HEK293 (cell line): ENCODE data around the gene FAAP100.

Experiments used
- CTCF ChIA-PET: fragments of 350-600 bp; formaldehyde crosslinking; extraction: SDS; loops from one replicate; lab custom pipeline; 2021; ENCODE audit warnings: antibody characterized with exemption; lab: Yijun Ruan, JAX
- POLR2A ChIA-PET: fragments of 300-600 bp; formaldehyde crosslinking; extraction: SDS; loops from one replicate; lab custom pipeline; 2020; ENCODE audit warnings: antibody characterized with exemption, inconsistent platforms; lab: Yijun Ruan, JAX
- H3K27ac ChIP-seq: fragments of 200-500 bp; sonication (Bioruptor generic); 2 replicates; pipeline ENCODE4 v1.5.1; 2014; ENCODE audit warnings: low read depth, low read length, control low read depth, inconsistent platforms; ENCODE audit errors: extremely low read depth
- H3K36me3 ChIP-seq, 2 experiments: fragments of 200-500 bp in 1 of 2; sonication (Bioruptor generic) in 1 of 2; 1 replicate in 1 of 2; 2 replicates in 1 of 2; pipeline ENCODE4 v1.5.1; 2014 to 2017; ENCODE audit warnings: inconsistent platforms in 2 of 2, low read length in 2 of 2; ENCODE audit not compliant: control insufficient read depth in 2 of 2, insufficient read depth in 1 of 2
- H3K4me1 ChIP-seq: fragments of 200-500 bp; sonication (Bioruptor generic); 2 replicates; pipeline ENCODE4 v1.5.1; 2014; ENCODE audit warnings: mild to moderate bottlenecking, low read length, inconsistent platforms; ENCODE audit not compliant: control insufficient read depth, insufficient read depth
- H3K4me3 ChIP-seq: 2 replicates; pipeline ENCODE4 v1.5.1; 2011; ENCODE audit warnings: low read depth, mild to moderate bottlenecking, control low read depth, low read length, moderate library complexity
- H3K9me3 ChIP-seq: fragments of 200-500 bp; sonication (Bioruptor generic); 2 replicates; pipeline ENCODE4 v1.5.1; 2014; ENCODE audit warnings: low read depth, low read length, inconsistent platforms; ENCODE audit not compliant: control insufficient read depth, insufficient read depth
- BCL11B ChIP-seq: fragments of 450-650 bp; formaldehyde crosslinking; IDR thresholded peaks from 2 replicates; pipeline ENCODE4 v1.5.1; 2016; ENCODE audit warnings: low read depth, missing biosample characterization, missing genetic modification characterization
- FEZF1 ChIP-seq: fragments of 450-650 bp; formaldehyde crosslinking; IDR thresholded peaks from 2 replicates; pipeline ENCODE4 v1.5.1; 2016; ENCODE audit warnings: missing biosample characterization, missing genetic modification characterization
- MEIS1 ChIP-seq: sonication (generic); formaldehyde crosslinking; IDR thresholded peaks from 2 replicates; pipeline ENCODE4 v1.8.1; 2022; ENCODE audit warnings: missing genetic modification reagents, mild to moderate bottlenecking, borderline replicate concordance
- SALL2 ChIP-seq: fragments of 450-650 bp; formaldehyde crosslinking; IDR thresholded peaks from 2 replicates; pipeline ENCODE4 v1.5.0; 2017; ENCODE audit warnings: missing biosample characterization, mild to moderate bottlenecking, missing genetic modification characterization, borderline replicate concordance
- TCF7L2 ChIP-seq: IDR thresholded peaks from 2 replicates; pipeline ENCODE4 v1.6.1; 2011; ENCODE audit warnings: low read depth, mild to moderate bottlenecking, inconsistent platforms, low read length, moderate library complexity, borderline replicate concordance
- ZBTB17 ChIP-seq: fragments of 450-650 bp; formaldehyde crosslinking; IDR thresholded peaks from 2 replicates; pipeline ENCODE4 v1.5.1; 2016; ENCODE audit warnings: missing biosample characterization, missing genetic modification characterization
- ZFP41 ChIP-seq: fragments of 450-650 bp; formaldehyde crosslinking; IDR thresholded peaks from 2 replicates; pipeline ENCODE4 v1.5.1; 2016; ENCODE audit warnings: missing biosample characterization, missing genetic modification characterization, borderline replicate concordance
- ZIC2 ChIP-seq: fragments of 450-650 bp; formaldehyde crosslinking; IDR thresholded peaks from 2 replicates; pipeline ENCODE4 v1.5.1; 2016; ENCODE audit warnings: missing biosample characterization, missing genetic modification characterization
- ZNF132 ChIP-seq: fragments of 450-650 bp; formaldehyde crosslinking; IDR thresholded peaks from 2 replicates; pipeline ENCODE4 v1.5.1; 2017; ENCODE audit warnings: missing biosample characterization, missing genetic modification characterization, borderline replicate concordance
- ZNF133 ChIP-seq: fragments of 450-650 bp; formaldehyde crosslinking; IDR thresholded peaks from 2 replicates; pipeline ENCODE4 v1.5.1; 2016; ENCODE audit warnings: missing biosample characterization, missing genetic modification characterization
- ZNF138 ChIP-seq: fragments of 450-650 bp; formaldehyde crosslinking; IDR thresholded peaks from 2 replicates; pipeline ENCODE4 v1.5.1; 2016; ENCODE audit warnings: missing biosample characterization, missing genetic modification characterization, borderline replicate concordance
- ZNF174 ChIP-seq: fragments of 450-650 bp; formaldehyde crosslinking; IDR thresholded peaks from 2 replicates; pipeline ENCODE4 v1.5.0; 2017; ENCODE audit warnings: missing biosample characterization, mild to moderate bottlenecking, missing genetic modification characterization
- ZNF2 ChIP-seq: fragments of 450-650 bp; formaldehyde crosslinking; IDR thresholded peaks from 2 replicates; pipeline ENCODE4 v1.5.1; 2016; ENCODE audit warnings: missing biosample characterization, missing genetic modification characterization
- ZNF24 ChIP-seq: fragments of 450-650 bp; formaldehyde crosslinking; IDR thresholded peaks from 2 replicates; pipeline ENCODE4 v1.5.1; 2016; ENCODE audit warnings: missing biosample characterization, missing genetic modification characterization
- ZNF423 ChIP-seq: fragments of 450-650 bp; formaldehyde crosslinking; IDR thresholded peaks from 2 replicates; pipeline ENCODE4 v1.5.1; 2016; ENCODE audit warnings: missing biosample characterization, missing genetic modification characterization
- ZNF513 ChIP-seq: fragments of 450-650 bp; IDR thresholded peaks from 2 replicates; pipeline ENCODE4 v1.5.1; 2018; ENCODE audit warnings: missing biosample characterization, missing genetic modification characterization
- ZNF529 ChIP-seq: fragments of 450-650 bp; formaldehyde crosslinking; IDR thresholded peaks from 2 replicates; pipeline ENCODE4 v1.5.1; 2017; ENCODE audit warnings: missing genetic modification characterization, missing biosample characterization; ENCODE audit not compliant: insufficient replicate concordance
- ZNF610 ChIP-seq: fragments of 450-650 bp; formaldehyde crosslinking; IDR thresholded peaks from 2 replicates; pipeline ENCODE4 v1.5.1; 2016; ENCODE audit warnings: missing biosample characterization, missing genetic modification characterization, borderline replicate concordance
- ZNF624 ChIP-seq: fragments of 450-650 bp; formaldehyde crosslinking; IDR thresholded peaks from 2 replicates; pipeline ENCODE4 v1.5.1; 2017; ENCODE audit warnings: missing biosample characterization, missing genetic modification characterization
- ZNF701 ChIP-seq: fragments of 450-650 bp; formaldehyde crosslinking; IDR thresholded peaks from 2 replicates; pipeline ENCODE4 v1.5.1; 2016; ENCODE audit warnings: missing biosample characterization, missing genetic modification characterization
- ZNF704 ChIP-seq: fragments of 450-650 bp; formaldehyde crosslinking; IDR thresholded peaks from 2 replicates; pipeline ENCODE4 v1.5.1; 2016; ENCODE audit warnings: missing biosample characterization, missing genetic modification characterization
- TF ChIP-seq, protein P1 (sequence below): fragments of 450-650 bp; formaldehyde crosslinking; IDR thresholded peaks from 2 replicates; pipeline ENCODE4 v1.5.1; 2016; ENCODE audit warnings: missing biosample characterization, missing genetic modification characterization

The FAAP100 gene

GRCh38 chr17:81543756-81544155 is 8.4 kb downstream of the FAAP100 start:
- ChIA-PET POLR2A (interaction anchor here (0.5 to 2.7 kb wide), 7 partner anchors 8 to 51 kb away, joined by 3 to 12 read pairs (median 6); partner anchors contain the start of genes ACTG1 and FAAP100), CTCF (interaction anchor here (2.7 kb wide), 1 partner anchor 57 kb away, joined by 13 read pairs; no protein-coding TSS in a partner anchor)
- no peaks in the 10 kb centered on the region for H3K9me3 ChIP-seq
- no peak overlapping the region for H3K4me3 ChIP-seq
- H3K4me1 ChIP-seq, result no peaks in the 10 kb centered on the region
- peaks cover 9 to 87% of the 10 kb centered on the region in 2 experiments; a peak in 2 of 3 replicates for H3K36me3 ChIP-seq
- TF ChIP-seq ZNF624 (tag by site-specific recombination) (no peak), FEZF1 (tag by site-specific recombination) (no peak), ZNF133 (no peak), ZBTB17 (tag by site-specific recombination) (no peak), ZNF174 (tag by site-specific recombination) (no peak), ZFP41 (no peak), ZNF610 (no peak), ZIC2 (tag by site-specific recombination) (no peak), BCL11B (tag by site-specific recombination) (no peak)
- no peak overlapping the region for H3K27ac ChIP-seq

- H3K9me3 ChIP-seq, result no peaks in the 10 kb centered on the region
- POLR2A ChIA-PET, result interaction anchor here (1.2 to 2.7 kb wide), 5 partner anchors 9 to 31 kb away, joined by 5 to 12 read pairs (median 9); partner anchors contain the start of genes ACTG1 and FAAP100
- TF ChIP-seq TCF7L2 (no peak), ZNF701 (tag by site-specific recombination) (no peak), SALL2 (tag by site-specific recombination) (no peak), MEIS1 (CRISPR knock-in tag) (no peak), ZNF24 (tag by site-specific recombination) (no peak), BCL11B (tag by site-specific recombination) (no peak)
- TF ChIP-seq, protein P1, sequence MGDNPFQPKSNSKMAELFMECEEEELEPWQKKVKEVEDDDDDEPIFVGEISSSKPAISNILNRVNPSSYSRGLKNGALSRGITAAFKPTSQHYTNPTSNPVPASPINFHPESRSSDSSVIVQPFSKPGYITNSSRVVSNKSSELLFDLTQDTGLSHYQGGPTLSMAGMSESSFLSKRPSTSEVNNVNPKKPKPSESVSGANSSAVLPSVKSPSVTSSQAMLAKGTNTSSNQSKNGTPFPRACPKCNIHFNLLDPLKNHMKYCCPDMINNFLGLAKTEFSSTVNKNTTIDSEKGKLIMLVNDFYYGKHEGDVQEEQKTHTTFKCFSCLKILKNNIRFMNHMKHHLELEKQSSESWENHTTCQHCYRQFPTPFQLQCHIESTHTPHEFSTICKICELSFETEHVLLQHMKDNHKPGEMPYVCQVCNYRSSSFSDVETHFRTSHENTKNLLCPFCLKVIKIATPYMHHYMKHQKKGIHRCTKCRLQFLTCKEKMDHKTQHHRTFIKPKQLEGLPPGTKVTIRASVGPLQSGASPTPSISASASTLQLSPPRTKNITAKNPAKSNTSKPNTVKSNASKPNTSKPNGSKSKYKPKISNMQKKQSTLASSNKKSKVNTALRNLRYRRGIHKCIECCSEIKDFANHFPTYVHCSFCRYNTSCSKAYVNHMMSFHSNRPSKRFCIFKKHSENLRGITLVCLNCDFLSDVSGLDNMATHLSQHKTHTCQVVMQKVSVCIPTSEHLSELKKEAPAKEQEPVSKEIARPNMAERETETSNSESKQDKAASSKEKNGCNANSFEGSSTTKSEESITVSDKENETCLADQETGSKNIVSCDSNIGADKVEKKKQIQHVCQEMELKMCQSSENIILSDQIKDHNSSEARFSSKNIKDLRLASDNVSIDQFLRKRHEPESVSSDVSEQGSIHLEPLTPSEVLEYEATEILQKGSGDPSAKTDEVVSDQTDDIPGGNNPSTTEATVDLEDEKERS (tag by site-specific recombination), result no peak
- TF ChIP-seq, all 188 proteins: peak for 0
- H3K4me3 ChIP-seq, result no peak overlapping the region
- H3K4me1 ChIP-seq, result no peaks in the 10 kb centered on the region
- CTCF ChIA-PET, result interaction anchor here (2.7 kb wide), 1 partner anchor 57 kb away, joined by 13 read pairs; no protein-coding TSS in a partner anchor
- no peak overlapping the region for H3K27ac ChIP-seq
- peaks cover 7 to 89% of the 10 kb centered on the region in 2 experiments; a peak in 2 of 3 replicates for H3K36me3 ChIP-seq
These were observed 8.8 kb downstream of the FAAP100 start for GRCh38 chr17:81543339-81543675.

GRCh38 chr17:81542431-81543338 is 9.5 kb downstream of the FAAP100 start:
- H3K36me3 ChIP-seq, result peaks cover 4 to 87% of the 10 kb centered on the region in 2 experiments; a peak in 2 of 3 replicates
- TF ChIP-seq ZNF513 (tag by site-specific recombination) (no peak), ZNF132 (tag by site-specific recombination) (no peak), ZNF529 (tag by site-specific recombination) (no peak), ZNF423 (tag by site-specific recombination) (no peak), ZNF704 (tag by site-specific recombination) (no peak), ZNF138 (no peak), ZNF2 (tag by site-specific recombination) (no peak)
- no peaks in the 10 kb centered on the region for H3K4me1 ChIP-seq
- ChIA-PET POLR2A (interaction anchor here (0.9 to 2.7 kb wide), 5 partner anchors 9 to 113 kb away, joined by 3 to 12 read pairs (median 9); partner anchors contain the start of genes ACTG1, FAAP100 and PDE6G), CTCF (interaction anchor here (0.7 to 2.7 kb wide), 2 partner anchors 58 to 59 kb away, joined by 3 to 13 read pairs; no protein-coding TSS in a partner anchor)
- no peaks in the 10 kb centered on the region for H3K9me3 ChIP-seq
- H3K27ac ChIP-seq, result no peak overlapping the region
- H3K4me3 ChIP-seq, result no peak overlapping the region
